ENCODE measurements around the gene HIPK1. TPM values are rescaled to one million over a fixed set of nuclear protein-coding genes. Genes with fewer than 3 reads are reported as not detected.

HIPK1 gene
- total RNA-seq, 1 donor from 2014 or later: 62.0 TPM

DNA sequence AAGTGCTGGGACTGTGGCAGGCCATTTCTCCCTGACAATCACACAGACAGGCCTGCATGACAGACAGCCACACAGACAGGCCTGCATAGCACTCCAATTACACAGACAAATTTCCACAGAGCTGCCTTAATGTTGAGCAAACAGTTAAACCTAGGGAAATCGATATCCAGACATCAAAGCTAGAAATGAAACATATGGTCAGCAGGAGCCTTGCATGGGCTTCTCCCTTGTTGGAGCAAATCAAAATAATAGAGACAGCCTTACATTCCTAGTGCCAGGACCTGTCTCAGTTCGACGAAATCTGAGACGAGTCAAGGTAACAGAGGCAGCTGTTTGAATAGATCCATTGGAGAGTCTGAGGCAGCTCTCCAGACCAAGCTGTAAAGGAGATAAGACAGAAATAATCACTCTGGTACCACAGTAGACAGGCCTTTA is 92.6 kb downstream of the HIPK1 start:
- H3K27ac Mint-ChIP-seq: no peak overlapping the region
- no peaks in the 10 kb centered on the region for H3K9me3 Mint-ChIP-seq
- no peak overlapping the region for H3K4me3 Mint-ChIP-seq
- H3K4me1 Mint-ChIP-seq (ENCODE audit: unreplicated experiment): peaks cover 36% of the 10 kb centered on the region
- no peaks in the 10 kb centered on the region for H3K36me3 Mint-ChIP-seq
- TF ChIP-seq, protein P1, sequence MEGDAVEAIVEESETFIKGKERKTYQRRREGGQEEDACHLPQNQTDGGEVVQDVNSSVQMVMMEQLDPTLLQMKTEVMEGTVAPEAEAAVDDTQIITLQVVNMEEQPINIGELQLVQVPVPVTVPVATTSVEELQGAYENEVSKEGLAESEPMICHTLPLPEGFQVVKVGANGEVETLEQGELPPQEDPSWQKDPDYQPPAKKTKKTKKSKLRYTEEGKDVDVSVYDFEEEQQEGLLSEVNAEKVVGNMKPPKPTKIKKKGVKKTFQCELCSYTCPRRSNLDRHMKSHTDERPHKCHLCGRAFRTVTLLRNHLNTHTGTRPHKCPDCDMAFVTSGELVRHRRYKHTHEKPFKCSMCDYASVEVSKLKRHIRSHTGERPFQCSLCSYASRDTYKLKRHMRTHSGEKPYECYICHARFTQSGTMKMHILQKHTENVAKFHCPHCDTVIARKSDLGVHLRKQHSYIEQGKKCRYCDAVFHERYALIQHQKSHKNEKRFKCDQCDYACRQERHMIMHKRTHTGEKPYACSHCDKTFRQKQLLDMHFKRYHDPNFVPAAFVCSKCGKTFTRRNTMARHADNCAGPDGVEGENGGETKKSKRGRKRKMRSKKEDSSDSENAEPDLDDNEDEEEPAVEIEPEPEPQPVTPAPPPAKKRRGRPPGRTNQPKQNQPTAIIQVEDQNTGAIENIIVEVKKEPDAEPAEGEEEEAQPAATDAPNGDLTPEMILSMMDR (conservative IDR thresholded peaks at IDR 0.05): no peak
- no peaks in the 10 kb centered on the region for H3K27me3 Mint-ChIP-seq
- no peak for DNase-seq (ENCODE audit: extremely low spot score, unreplicated experiment)

- Mint-ChIP-seq H3K27ac (no peak overlapping the region), H3K4me3 (no peak overlapping the region), H3K9me3 (no peaks in the 10 kb centered on the region), H3K36me3 (no peaks in the 10 kb centered on the region), H3K4me1 (ENCODE audit: unreplicated experiment) (peaks cover 36% of the 10 kb centered on the region), H3K27me3 (no peaks in the 10 kb centered on the region)
- TF ChIP-seq, protein P1 (conservative IDR thresholded peaks at IDR 0.05): no peak
- DNase-seq (ENCODE audit: extremely low spot score, unreplicated experiment): no peak
These were observed 93.8 kb downstream of the HIPK1 start for GRCh38 chr1:114022877-114023276.

- TF ChIP-seq, protein P1 (conservative IDR thresholded peaks at IDR 0.05): no peak
- no peaks in the 10 kb centered on the region for H3K9me3 Mint-ChIP-seq
- DNase-seq (ENCODE audit: extremely low spot score, unreplicated experiment): no peak
- no peak overlapping the region for H3K4me3 Mint-ChIP-seq
- H3K27me3 Mint-ChIP-seq: no peaks in the 10 kb centered on the region
- H3K36me3 Mint-ChIP-seq: no peaks in the 10 kb centered on the region
- H3K4me1 Mint-ChIP-seq (ENCODE audit: unreplicated experiment): peaks cover 36% of the 10 kb centered on the region
- no peak overlapping the region for H3K27ac Mint-ChIP-seq
These were observed 94.3 kb downstream of the HIPK1 start for GRCh38 chr1:114023377-114023776.

GRCh38 chr1:114024049-114024448 is 94.9 kb downstream of the HIPK1 start:
- no peak overlapping the region for H3K27ac Mint-ChIP-seq
- peaks cover 36% of the 10 kb centered on the region for H3K4me1 Mint-ChIP-seq (ENCODE audit: unreplicated experiment)
- DNase-seq (ENCODE audit: extremely low spot score, unreplicated experiment): no peak
- TF ChIP-seq, protein P1 (conservative IDR thresholded peaks at IDR 0.05): no peak
- peak overlapping the region; percentile 3 for H3K4me3 Mint-ChIP-seq
- H3K27me3 Mint-ChIP-seq: no peaks in the 10 kb centered on the region
- H3K9me3 Mint-ChIP-seq: no peaks in the 10 kb centered on the region
- H3K36me3 Mint-ChIP-seq: no peaks in the 10 kb centered on the region

DNA sequence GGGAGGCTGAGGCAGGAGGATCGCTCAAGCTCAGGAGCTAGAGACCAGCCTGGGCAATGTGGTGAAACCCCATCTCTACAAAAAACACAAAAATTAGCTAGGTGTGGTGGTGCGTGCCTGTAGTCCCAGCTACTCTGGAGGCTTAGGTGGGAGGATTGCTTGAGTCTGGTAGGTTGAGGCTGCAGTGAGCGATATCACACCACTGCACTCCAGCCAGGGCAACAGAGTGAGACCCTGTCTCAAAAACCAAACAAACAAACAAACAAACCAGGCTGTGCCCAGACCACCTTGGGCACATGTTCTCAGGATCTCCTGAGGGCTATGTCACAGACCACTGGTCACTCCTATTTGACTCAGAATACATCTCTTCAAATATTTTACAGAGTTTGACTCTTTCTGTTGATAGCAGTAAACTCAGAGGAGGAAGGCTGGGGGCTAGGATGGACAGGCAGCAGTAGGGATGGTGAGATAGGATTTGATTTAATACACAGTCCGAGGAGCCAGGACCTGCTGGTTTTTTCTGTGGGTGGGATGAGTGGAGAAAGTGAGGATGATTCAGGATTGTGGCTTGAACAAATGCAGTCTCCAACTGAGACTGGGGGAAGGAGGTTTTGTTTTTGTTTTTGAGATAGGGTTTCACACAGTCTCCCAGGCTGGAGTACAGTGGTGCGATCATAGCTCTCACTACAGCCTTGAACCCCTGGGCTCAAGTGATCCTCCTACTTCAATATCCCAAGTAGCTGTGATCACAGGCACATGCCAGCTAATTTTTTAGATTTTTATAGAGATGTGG is 96.7 kb downstream of the HIPK1 start:
- no peak for DNase-seq (ENCODE audit: extremely low spot score, unreplicated experiment)
- Mint-ChIP-seq H3K27ac (no peak overlapping the region), H3K36me3 (no peaks in the 10 kb centered on the region)

More for the DNA sequence above, 96.7 kb downstream of the HIPK1 start:
- Mint-ChIP-seq H3K9me3 (no peaks in the 10 kb centered on the region), H3K4me3 (no peak overlapping the region), H3K27me3 (no peaks in the 10 kb centered on the region), H3K4me1 (ENCODE audit: unreplicated experiment) (peaks cover 31% of the 10 kb centered on the region)
- TF ChIP-seq, protein P1 (conservative IDR thresholded peaks at IDR 0.05): no peak

Data from type B pancreatic cell (in vitro differentiated cells).